Measurements from ENCODE around the gene RGS7. TPM values are rescaled to one million over a fixed set of nuclear protein-coding genes. Genes with fewer than 3 reads are reported as not detected.
"Not testable (repeated sequence)": the region's sequence is repeated elsewhere in the genome, so short reads cannot be mapped to it uniquely, and the experiment has no call there.

The RGS7 gene
- polyA plus RNA-seq, 12 donors, result 0.07 to 0.14 (median 0.09) TPM; not detected in 9

DNA sequence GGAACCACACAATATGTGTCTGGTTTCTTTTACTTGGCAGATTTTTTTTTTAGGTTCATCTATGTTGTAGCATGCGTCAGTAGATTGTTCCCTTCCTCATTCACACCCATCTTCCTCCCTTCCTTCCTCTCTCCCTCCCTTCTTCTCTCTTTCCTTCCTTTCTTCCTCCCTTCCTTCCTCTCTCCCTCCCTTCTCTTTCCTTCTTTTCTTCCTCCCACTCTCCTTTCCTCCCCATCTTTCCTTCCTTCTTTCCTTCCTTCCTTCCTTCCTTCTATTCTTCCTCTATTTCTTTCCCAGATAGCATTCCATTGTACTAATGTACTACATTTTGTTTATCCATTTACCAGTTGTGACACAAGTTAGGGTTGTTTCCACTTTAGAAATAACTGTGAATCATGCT is 218.0 kb downstream of the RGS7 start:
- DNase-seq, result no peak

DNA sequence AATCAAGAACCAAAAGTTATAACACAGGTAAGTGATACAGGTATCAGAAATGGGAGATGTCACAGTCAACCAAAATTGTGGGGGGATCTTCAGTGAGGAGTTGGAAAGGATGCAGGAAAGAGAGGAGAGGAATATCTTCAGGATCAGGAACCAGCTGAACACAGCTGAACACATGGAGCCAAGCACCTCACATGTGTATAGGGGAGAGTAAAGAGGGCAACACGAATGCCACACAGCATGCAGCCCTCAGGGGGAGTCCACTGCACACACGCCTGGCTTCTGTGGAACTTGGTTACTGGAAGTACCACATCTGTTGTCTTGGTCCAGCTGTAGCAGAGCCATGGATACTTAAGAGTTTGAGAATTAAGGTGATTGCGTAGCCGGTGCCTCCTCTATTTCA is 218.8 kb downstream of the RGS7 start:
- DNase-seq, result no peak

DNA sequence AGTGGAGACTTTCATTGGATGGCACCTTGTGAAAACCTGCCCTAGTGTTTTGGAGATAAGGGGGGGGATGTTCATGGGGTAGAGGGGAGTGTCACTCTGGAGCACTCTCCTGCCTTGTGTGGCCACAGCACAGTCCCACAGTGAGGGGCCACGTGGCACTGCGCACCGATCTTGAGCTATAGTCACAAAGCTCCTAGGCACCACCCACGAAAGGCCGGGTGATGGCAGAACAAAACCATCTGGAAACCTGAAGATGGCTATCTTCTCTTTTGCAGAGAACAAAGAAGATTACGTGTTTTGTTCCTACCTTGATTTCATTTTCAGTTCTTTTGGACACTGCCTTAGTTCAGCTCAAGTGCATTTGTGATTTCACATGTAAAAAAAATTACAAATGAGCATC is 220.6 kb downstream of the RGS7 start:
- no peak for DNase-seq

DNA sequence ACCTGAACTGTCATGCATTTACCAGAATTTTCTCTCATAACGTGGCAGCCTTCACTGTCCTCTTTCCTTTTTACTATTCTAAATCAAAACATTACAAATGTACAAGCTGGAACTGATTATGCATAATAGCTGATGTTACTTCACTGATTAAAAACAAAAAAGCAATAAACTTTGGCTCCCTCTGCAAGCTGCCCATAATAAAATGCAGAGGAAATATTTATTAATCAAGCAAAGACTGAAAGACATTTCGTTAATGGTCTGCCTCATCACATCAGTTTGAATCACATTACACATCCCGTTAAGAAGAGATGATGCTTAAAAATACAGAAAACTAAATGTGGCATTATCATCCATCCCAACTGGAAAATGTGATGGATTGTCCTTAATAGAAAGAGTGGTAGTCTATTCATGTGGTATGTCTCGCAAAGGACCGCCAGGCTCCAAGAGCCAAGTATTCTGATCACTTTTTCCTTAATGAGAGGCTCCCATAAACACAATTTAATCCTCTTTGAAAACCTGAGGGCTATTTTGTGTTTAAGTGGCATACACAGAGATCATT is 225.3 kb downstream of the RGS7 start:
- no peak for DNase-seq

DNA sequence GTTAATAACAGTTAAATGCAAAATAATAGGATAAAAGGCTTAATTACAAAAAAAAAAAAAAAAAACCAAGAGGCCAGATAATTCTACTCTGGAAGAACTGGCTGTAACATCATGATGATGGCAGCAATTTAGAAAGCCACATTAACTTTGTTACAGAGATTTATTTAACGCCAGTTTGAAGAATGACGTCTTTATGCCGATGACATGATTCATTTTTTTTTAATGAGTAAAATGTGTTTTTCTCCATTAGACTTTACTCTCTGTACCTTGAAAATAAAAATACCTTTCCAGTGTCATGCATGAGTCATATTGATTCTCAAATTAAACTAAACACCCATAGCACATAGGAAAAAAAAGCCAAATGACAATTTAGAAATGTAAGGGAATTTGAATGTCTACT is 226.1 kb downstream of the RGS7 start:
- DNase-seq, result no peak

DNA sequence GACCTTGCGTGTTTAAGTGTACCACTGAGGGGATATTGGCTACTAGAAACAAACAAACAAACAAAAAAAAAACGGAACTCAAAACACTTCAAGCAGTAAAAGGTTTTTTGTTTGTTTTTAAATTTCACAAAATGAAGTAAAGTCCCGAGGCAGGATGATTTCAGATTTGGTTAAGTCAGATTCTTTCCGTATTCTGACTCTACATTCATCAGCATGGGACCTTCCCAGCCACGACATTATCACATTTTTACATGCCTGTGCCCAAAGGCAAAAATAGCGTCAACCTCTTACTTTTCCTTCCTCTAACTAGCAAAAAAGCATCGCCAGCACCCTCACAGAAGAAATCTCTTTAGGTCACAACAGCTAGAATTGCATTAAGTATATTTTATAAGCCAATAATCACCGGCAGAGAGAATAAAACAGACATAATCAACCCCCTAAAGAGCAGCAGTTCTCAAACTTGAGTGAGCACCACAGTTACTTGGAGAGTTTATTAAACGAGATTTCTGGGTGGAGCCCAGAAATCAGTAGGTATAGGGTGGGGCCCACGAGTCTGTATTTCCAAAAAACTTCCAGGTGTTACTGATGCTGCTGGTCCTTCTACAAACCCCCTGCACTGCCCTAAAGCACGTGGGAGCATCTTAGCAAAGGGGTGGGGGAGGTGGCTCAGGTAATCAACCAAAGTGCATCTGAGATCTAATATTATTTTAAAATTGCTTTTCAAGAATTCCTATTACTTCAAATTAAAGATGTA is 227.6 kb downstream of the RGS7 start:
- no peak for DNase-seq

DNA sequence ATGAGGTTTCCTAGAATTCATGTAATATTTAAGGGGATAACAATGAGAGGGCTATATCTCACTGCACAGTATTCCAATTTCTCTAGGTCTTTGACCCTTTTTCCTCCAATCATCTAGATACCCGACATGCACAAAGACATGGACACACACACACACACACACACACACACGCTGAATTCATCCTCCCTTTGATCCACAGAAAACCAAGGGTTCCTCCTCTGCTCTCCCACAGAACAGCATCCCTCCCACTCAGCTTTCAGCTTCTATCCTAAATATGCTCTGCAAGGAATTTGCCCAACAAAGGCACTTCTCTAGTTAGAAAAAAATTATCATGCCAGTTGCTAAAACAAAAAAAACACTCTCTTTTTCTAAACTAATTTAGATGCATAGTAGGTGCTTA is 231.7 kb downstream of the RGS7 start:
- DNase-seq, result no peak

DNA sequence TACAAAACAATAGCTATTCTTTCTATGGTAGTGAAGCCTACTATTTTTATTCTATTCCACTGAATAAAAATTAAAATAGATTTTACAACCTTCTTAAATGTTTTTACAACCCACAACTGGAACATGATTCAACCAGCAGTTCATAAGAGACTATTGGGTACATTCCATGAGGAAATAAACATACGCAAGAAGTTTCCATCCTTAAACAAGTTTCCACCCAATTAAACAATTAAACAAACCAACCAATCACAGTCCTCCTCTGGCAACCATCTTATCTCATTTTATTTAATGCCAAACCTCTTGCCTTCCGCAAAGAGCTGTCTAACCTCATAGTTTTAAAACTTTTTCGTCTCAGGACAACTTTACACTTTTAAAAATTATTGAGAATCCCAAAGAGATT is 239.0 kb downstream of the RGS7 start:
- no peak for DNase-seq

DNA sequence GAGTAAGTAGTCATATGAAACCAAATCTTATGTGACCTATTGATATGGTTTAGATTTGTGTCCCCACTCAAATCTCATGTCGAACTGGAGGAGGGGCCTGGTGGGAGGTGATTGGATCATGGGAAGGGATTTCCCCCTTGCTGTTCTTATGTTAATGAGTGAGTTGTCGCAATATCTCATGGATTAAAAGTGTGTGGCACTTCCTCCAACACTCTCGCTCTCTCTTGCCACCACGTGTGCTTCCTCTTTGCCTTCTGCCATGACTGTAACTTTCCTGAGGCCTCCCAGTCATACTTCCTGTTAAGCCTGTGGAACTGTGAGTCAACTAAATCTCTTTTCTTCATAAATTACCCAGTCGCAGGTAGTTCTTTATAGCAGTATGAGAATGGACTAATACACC is 241.2 kb downstream of the RGS7 start:
- no peak for DNase-seq

DNA sequence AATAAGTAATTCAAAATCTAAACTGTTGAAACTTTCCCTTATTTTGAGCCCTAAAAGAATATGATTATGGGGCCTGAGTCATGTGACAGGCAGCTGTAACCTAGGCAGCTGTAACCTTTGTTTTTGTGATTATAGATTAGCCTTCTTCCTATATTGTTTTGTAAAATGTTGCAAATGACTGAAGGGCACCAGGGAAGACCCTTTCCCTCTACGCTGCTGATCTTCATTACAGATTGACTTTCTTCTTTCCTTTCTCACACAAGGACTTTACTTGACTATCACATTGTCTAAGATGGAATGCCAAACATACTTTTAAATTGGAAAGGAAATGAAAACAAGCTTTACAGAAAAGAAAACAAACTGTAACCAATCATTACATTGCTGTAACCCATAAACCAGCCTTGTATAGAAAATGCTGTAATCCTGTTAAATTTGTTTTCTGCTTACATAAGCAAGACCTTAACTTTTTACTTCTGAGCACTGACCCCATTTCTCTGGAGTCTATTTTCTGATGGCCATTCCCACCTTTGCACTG is 242.2 kb downstream of the RGS7 start:
- no peak for DNase-seq

DNA sequence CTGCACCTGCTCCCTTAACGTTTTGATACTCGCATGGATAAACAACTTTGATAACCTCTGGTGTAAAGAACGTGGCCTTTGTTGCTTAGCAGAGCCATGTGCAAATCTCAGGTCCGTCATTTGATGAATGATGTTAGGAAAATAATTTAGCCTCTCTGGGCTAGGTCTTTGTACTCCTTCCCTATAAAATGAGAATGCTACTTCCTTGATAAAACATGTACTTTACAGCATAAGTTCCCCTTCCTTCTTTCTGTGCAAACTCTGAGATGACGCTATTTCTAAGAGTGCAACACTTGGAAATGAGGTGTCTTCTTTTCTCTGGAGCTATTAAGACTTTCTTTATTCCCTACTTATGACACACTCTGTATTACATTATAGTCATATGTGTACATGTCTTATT is 243.4 kb downstream of the RGS7 start:
- DNase-seq, result no peak

DNA sequence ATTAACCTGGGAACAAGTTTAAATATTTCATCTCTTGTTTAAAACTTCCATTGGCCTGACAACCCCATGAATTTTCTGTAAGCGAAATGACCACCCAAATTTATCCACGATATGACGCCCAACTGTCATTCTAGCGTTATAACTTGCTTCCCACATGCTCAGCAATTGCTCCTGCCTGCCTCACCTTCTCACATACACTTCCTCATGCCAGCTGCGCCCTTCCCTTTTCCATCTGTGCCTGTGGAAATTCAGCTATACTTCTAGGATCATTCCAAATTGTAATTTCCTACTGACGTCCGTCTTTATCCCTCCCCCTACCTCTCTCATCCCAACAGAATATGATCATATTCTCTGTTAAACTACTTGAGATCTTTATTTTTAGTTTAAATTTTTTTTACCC is 248.0 kb downstream of the RGS7 start:
- DNase-seq, result no peak

DNA sequence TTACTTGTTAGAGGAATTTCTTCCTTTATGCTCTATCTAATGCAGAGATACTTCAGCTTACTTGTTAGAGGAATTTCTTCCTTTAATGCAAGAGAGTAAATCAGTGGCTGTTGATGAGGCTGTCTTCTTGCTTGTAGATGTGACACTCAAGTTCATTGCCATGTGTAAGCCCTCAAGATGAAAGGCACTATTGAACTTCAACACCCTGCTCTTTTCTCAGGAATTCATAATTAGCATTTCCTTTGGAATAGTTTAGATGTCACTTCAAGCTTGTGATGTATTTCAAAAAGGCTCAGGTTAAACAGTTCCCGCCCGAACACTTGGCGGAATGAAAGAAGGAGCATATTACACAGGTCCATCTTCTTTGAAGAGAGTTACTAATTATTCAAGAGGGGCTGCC is 251.9 kb downstream of the RGS7 start:
- no peak for DNase-seq

DNA sequence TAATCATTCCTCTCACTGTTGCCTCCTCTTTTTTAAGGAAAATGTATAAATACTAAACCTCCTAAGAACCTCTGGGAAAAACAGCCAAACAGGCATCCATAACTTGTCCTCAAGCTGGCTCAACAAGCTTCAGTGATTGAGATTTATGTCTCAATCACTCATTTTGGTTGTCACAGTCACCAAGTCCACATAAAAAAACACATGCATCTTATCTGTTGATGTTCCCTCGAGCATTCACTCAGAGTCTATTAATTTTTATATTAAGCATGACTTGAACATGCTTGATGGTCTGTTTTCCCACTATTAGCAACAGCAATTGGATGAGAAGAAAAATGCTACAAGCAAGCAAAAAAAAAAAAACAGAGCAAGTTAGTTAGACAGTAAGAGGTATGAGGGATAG is 254.3 kb downstream of the RGS7 start:
- no peak for DNase-seq

DNA sequence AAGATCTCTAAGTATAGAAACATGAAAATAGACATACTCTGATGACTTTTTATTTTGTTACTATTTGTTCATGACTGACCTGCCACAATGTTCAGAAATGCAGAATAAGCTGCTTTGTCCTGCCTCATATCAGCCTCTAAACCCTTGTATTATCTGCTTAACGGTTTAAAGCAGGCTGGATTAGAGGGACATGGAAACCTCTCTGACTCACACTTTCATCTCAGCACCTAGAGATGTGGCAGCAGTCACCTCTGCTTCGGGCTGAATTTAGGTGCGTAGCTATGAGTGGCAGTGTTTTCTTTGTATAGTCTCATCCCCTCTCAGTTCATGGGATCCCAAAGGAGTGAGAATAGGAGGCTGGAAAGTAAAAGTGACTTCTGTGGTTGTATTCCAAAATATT is 255.4 kb downstream of the RGS7 start:
- no peak for DNase-seq

DNA sequence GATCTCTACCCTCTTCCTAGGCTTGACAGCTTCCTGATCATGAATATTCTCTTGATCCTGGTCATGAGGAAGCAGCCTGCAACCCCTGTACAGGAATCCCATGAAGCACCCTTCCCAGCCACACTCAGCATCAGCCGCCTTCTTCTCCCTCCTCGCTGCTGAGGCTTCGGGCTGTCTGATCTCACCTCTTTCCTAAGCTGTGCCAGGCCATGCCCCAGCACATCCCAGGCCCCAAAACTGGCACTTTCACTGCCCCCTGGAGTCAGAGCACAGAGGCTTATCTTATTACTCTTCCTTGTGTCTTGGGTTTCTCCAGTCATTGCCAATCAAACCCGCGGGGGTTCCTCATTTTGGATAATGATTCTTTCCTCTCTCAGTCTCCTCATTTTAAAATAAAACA is 259.5 kb downstream of the RGS7 start:
- DNase-seq, result no peak

DNA sequence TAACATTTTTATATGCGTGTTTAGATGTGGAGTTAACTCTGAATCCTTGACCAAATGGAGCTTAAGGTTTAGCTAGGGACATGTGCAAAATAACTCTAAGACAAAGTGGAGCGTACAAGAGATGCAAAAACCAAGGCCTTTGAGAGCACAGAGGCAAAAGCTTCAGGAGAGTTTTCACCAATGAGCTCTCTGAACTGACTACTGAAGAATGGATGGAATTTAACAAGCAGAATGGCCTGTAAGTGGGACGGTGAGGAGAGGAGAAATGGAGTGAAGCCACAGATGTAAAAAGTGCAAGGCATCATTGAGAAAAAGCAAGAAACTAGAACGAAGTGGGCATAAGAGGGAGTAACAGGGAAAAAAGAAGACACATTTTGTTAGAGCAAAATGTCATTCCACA is 260.0 kb downstream of the RGS7 start:
- no peak for DNase-seq

DNA sequence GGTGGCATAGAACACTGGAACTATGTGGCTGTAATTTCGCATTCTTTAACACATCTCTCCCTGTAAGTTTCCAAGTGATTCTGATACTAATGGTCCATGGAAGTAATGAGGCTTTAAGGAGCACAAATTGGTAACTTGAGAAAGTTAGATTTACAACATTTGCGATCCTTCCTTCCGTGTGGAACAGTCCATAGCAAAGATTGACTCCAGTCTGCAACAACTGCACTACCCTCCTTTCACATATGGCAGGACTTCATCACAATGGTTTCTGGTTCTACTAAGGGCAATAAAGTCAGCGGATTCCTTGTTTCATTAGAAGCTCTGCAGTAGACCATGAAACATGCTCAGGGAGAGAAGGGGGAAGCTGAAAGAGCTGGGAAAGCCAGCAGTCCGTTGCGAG is 261.2 kb downstream of the RGS7 start:
- no peak for DNase-seq

DNA sequence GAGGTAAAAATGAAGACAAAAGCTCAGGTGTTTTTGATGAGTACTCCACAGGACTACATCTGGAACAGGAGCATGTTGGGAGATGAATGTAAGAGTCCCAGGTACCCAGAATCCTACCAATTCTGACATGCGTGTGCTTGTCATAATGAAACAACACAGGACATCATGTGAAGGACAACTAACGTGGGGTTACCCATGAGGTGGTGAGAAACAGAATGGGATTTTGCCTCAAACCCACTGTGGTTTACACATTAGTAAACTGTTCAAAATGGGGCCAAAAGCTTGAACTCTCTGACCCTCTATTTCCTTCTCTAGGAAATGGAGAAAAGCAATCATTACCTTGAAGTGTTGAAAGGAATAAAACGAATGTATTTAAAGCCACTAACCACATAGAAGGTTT is 266.2 kb downstream of the RGS7 start:
- DNase-seq, result no peak

DNA sequence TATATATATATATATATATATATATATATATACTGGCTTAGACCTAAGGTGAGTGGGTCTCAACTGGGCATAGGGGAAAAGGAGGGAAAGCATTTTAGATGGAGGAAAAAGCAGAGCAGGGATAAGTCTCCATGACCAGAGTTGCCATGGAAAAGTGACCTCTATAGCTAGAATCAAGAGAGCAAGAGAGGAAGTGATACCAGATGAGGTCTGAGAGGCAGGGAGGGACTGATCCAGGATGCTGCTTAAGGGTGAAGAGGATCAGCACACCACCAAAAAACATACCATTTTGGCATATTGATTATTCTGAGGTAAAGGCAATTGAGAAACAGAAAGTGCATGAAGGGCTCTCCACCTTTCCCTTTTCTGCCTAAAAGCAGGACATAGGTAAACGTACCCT is 267.9 kb downstream of the RGS7 start:
- not testable (repeated sequence) for DNase-seq

DNA sequence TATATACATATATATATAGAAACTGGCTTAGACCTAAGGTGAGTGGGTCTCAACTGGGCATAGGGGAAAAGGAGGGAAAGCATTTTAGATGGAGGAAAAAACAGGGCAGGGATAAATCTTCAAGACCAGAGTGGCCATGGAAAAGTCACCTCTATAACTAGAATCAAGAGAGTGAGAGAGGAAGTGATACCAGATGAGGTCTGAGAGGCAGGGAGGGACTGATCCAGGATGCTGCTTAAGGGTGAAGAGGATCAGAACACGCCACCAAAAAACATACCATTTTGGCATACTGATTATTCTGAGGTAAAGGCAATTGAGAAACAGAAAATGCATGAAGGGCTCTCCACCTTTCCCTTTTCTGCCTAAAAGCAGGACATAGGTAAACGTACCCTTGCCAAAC is 268.9 kb downstream of the RGS7 start:
- not testable (repeated sequence) for DNase-seq

DNA sequence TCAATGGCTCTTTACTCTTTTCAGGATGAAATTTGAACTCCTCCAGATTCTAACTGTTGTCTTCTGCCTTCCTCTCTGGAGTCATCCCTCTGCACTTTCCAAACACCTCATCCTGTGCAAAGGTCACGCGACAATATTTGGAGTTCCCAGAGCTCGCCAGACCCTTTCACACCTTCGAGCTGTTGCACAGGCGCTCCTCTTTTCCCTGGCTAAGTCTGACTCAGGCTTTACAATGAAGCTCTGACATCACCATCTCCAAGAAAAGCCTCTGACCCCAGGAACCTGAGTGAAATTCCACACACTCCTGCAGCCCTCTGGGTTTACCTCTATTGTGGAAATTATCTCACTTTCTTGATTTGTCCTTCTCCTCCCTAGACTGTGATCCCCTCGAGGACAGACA is 270.3 kb downstream of the RGS7 start:
- no peak for DNase-seq

DNA sequence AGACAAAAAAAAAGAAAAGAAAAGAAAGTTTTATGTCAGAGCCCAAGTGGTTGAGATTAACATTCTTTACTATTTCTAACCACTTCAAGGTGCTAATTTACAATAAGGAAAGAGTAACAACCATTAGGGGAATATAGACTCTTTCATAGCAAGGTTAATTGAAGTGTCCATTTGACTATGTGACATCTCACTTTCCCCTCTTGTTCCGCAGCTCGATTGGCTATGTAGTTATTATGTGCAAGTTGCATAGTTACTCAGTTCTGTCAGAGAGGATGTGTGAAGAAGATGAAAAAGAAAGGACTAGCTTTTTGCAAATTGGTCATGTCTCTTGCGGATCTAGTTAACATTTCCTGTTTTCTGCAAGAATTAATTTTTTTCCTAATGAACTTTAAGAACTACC is 273.7 kb downstream of the RGS7 start:
- no peak for DNase-seq

DNA sequence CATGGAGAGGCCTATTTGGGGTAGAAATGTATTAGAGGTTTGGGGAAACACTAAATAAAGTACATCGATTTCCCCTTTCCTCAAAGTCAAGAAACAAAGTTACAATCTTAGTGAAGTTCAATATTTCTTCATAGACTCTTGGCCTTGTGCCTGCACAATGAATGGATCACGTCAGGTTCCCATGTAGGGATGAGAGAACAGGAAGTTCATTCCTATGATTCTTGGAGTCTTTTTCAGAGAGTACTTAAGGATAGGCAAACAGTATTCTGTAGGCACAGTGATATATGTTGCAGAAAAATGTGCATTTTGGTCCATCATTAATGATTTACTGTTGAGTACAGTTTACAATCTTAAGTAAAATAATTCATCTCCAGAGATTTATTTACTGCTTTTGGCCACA is 275.5 kb downstream of the RGS7 start:
- DNase-seq, result no peak

Measured in muscle of arm (tissue), 12 donors.